SHP77 treated with DMSO at 0.1 percent for 48 hours (cell line): ENCODE results near the gene EPHA4.
A peak's percentile ranks its signal among the peaks of the same experiment; 100 is the strongest.

Source experiments
- DNase-seq: peaks from one replicate; lab custom pipeline; 2025; lab: John Stamatoyannopoulos, UW

EPHA4 gene

DNA sequence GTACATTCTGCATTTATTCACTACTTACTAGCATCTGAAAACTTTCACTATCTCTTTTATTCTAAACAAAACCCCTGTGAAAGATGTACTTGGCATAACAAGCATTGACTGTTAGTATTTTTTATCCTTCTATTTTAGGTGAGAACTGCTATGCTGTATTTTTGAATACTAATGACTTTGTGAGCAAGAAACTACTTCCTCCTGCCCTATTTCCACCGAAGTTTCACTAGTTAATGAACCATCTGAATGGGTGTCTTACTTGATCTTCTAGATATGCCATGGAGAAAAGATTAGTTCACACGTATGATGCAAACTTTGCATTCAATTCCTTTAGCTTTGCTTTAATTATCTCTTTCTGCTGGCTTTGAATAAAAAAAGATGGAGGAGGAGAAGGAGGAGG is 68.1 kb downstream of the EPHA4 start:
- DNase-seq, result no peak

DNA sequence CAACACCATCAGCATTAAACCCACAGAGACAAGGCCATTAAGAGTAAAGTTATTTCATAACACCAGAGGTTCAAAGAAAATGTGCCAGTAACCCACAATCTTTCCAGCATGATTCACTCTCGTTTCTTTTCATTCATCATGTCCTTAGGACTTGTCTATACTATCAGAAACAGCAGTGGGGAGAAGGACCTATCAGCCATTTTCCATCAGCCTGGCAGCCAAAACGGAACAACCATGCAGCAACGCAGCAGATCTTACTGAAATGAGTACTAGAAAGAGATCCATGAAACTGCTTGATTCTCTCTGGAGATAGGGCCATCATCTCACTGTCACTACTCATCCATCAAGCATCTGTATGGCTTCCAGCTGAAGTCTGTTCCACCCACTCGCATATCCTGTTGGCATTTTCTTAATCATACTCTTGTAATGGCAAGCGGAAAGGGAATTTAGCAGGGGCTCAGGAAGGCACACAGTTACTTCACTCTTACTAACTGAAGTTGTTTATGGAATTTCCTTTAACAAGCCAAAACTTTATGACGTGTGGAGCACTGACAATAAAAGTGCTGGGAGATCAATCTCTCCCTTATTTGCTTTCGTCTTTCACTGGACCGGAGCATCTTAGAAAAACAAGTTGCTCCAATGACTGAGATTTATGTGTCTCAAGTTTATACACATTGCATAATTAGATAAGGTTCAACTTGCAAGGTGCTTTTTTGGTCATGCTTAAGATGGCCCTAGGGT is 69.7 kb downstream of the EPHA4 start:
- no peak for DNase-seq

DNA sequence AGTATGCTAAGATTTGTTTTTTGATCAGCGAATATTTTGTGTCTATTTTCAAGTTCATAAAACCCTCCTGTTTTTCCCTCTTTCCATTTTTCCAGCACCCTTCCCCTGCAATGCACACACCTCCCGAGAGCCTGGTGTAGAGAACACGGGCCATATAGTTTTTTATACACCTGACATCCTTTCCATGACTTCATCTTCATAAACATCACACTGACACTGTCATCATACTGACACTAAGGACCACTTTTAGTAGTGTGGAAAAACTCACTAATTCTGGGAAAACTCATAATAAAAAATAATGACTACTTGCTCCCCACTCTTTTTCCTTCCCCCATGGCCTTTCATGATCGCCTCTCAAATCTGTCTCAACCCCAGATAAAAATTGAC is 70.2 kb downstream of the EPHA4 start:
- no peak for DNase-seq

DNA sequence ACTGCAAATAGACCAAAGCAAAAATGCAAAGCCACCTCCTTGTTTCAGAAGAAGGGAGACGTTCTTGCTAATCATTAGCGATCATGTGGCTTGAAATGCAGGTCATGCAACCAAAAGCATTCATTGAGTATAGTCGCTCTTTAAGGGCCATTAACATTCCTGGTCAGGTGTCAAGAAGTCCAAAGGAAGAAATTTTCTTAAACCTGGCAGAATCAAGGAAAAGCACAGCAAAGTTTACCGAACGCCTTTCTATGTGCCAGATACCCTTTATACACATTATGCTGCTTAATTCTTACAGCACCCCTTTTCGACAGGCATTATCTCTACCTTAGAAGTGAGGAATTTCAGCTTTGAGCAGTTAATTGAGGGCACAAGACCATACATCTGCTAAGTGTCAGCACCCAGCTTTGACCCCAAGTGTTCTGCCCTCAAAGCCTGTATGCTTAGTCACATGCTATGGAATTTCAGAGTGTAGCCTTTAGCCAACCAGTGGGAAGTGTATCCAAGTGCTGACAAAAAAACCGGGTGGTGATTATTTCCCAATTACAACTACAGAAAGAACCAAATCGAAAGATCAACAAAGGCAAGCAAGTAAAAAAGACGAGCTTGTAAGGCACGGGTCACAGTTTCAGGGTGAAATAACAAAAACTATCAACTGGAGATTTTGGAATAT is 70.8 kb downstream of the EPHA4 start:
- no peak for DNase-seq

DNA sequence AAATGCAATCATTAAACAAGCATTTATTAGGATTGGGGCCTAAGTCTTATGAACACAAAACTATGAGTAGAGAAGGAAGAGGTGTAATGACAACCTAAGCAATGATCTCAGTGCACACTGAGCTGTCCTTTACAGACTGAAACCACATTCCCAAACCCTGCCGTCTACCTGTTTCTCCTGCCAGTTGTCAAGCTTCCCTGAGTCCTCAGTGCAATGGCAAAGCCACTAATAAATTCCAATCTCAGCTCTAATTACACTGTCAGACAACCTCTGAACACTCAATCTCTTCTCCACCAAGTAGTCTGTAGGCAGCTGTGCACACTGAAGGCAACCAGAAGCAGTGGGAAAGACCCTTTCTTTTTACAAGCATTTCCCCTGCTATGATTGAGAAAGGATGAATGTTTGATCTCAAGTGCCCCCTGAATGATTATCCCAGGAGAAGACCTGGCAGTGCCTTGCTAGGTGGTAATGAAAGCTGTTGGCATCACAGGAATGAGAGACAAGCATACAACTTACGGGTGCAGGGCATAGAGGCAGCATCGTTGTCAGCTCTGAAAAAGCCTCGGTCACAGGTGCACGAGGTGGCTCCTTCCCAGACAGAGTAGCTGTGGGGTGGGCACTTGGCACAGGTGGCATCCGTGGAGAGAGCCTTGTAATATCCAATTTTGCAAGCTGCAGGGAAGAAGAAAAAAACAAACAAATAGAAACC is 71.4 kb downstream of the EPHA4 start:
- no peak for DNase-seq

DNA sequence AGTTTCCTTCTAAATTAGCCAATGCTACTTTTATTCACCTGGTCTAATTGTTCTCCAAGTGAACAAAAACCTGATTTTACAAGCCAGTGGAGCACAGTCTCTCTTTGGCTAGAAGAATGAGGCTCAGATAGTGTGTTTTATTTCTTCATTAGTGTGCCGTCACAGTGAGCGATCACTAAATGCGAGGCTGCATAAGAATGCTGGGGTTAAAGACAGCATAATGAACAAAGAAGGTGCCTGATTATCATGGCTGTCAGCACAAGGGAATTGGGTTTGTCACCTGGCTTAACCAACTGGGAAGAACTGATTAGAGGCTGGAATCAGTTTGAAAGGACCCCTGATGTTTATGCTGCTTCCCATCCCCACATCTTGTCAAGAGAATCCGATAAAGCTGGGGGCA is 76.4 kb downstream of the EPHA4 start:
- DNase-seq, result no peak

DNA sequence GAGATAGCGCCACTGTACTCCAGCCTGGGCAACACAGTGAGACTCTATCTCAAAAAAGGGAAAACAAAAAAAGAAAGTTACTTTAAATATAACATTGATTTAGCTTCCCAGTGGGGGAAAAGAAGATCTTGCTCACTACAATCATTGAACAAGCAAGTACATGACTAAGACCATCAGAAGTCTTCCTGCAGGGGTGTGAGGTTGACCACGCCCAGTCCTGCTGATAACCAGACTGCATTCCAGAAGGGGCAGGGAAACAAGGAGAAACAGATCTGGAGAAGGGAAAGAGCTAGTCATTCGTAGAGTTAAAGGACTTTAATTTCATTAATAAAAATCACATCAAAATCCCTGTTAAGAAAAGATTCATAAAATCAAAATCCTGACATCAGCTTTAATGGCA is 77.5 kb downstream of the EPHA4 start:
- no peak for DNase-seq

DNA sequence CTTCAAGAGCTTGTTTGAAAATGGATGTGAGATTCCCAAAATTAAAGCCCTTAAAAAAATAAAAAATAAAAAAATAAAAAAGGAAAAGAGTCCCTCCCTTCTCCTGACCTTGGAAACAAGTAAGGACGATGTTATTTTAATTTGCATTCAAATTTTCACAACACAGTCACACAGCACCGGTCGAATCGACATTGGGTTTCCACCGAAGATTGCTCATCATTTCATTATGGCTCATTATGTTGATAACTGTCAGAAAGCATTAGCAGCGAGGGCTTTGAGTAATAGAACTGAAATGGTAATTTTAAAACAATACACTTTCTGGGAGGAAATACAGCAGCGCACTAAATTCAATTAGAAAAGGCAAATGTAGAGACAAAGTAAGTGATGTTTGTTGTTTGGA is 78.7 kb downstream of the EPHA4 start:
- no peak for DNase-seq

DNA sequence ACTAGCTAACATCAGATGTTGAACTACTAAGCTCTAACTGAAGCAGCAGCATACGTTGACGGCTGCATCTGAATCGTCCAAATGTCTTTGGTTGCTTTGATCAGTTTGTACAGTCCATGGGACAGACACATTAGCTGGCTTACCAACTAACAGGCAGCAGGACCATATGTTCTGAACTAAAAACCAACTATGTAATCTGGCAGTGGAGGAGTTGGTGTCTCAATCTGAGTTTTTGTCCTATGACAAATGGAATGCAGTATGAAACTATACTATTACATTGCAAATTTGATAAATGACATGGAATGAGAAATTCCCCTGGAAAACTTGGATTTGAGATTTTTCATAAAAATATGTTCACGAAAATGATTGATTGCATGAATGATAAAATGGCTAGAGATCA is 79.5 kb downstream of the EPHA4 start:
- DNase-seq, result no peak

DNA sequence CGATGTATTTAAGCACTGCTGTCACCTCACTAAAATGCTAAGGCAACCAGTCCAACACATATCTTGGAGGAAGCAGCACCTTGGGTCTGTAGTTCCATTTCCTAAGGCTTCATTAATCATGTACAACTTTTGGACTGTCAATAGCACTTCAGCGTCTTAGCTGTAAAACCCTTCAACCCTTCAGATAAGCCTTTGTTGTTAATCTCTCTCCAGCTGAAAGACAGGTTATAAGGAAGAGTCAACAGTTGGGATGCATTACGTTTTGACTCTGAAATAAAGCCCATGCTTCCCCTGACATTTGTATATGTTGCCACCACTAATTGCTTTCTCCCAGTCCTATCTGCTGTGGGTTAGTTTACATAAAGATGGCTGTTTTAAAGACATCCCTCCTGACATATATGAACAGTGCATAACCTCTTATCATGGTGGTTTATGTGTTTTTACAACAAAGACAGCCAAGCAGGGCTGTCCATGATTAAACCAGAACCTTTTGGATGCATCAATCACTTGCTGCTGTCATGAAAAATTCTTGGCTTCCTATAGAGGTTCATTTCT is 81.5 kb downstream of the EPHA4 start:
- DNase-seq, result no peak

DNA sequence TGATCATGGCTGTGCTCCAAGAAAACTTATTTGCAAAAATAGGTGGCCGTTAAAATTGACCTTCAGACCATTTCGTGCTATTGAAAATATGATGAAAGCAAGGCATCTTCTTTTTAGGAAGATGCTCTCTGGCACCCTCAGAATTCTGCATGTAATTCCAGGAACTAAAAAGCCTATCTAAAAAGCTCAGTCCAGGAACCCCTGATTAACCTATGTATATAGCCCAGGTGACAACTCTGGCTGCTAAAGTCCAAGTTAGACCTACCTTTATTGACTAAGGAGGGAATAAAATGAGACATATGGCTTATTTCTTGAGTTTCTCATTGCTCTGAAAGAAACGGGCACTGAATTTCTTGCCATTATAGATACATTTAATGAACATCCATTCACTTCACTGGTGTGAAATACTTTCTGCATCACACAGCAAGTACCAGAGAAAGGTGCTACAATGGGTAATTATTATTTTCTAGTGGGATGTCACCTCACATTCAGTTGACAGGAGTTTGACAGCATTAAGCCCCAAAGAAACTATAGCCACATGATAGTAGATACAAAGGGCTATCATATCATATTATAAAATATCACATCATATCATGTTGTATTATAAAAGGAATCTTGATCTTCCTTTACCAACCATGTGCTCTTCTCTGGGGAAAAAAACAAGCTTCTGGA is 83.8 kb downstream of the EPHA4 start:
- DNase-seq, result peak; percentile 63

DNA sequence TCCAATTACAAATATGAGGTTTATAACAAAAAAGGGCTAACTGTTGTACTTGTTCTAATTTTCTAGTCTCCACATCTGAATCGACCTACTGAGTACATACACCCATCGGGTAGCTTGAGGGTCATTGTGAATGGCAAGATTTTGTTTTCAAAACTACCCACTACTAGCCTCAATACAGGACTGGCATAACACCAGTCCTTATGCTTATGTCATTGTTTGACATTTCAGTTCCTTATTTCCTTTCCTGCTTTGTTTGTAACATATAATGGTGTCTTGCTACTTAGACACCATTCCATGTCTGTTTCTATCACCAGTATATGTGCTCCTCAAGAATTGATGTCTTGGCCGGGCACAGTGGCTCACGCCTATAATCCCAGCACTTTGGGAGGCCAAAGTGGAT is 86.0 kb downstream of the EPHA4 start:
- DNase-seq, result no peak

DNA sequence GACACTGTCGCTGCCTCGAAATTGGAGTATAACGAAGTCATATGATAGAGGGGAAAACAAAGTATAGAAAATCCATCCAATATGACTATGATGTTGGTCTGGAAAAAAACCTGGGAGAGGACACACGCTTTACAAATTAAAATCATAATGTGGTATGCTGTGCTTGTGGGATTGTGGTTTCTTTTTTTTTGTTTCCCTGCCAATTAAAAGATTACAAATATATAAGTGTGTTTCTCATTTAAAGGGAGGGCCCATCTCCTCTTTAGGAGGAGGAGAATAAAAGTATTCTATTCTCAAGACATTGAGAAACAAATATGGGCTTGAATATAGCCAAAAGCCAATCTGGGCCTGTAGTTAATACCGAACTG is 86.6 kb downstream of the EPHA4 start:
- no peak for DNase-seq

DNA sequence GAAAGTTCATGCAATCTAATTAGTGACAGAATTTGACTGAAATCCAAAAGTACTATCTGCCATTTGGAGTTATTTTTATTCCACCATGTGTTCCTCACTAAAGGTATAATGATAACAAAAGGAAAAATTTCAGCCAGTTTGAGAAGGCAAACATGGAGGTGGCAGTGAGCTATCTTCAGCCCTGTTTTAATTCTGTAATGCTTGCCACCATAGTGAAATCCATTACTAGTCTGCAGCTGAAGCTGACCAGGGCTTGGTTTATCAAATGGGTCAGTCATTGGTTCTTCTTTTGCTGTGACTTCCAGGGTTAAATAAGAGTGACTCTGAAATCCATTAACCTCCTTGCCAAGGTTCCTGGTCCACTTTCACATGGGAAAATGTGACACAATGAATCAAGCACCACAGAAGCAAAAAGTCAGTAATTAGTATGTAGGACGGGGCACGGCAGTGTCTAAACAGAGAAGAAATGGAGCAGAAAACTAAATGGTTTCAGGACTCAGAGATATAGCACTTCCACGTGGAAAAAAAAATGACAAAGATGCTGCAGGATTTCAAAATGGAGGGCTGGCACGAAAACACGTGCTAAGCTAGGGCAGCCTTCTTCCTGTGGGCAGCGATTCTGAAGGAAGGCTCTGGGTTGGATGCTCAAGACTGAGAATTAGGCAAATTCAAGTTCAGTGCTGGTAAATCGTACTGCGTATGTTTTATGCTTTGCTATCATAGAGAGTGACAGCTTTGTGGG is 87.2 kb downstream of the EPHA4 start:
- no peak for DNase-seq

DNA sequence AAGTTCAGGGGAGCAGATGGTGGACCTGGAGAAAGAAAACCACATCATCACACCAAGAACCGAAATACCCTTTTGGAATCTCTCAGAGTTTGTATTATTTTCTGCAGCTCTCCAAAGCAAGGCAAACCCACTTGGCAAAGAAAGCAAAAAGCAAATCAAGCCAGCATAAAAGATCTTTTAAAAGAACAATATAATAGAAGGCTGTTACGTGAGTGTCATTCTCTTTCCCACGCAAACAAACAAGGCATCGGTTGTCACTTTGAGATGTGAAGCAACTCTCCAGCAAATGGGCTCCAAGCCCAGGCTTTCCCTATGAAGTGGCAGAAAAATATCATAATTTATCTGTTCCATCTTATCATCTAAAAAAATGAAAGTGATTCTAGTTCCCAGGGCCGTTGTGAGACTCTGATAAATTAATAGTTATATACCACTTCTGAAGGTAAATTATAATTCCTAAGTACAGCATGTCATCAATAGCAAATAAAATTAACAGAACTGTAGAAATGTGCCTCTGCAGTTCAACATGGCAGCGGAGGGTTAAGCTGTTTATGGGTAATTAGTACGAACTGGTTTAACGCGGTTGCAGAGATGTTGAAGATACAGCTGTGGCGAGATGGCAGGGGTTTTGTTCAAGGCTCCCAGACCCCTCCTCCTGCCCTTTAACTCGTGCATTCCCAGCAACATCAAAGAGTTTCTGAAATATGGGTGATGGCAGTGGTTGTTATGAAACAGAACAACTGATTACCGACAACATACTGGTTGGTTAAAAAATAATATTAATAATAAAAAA is 89.2 kb downstream of the EPHA4 start:
- DNase-seq, result no peak

DNA sequence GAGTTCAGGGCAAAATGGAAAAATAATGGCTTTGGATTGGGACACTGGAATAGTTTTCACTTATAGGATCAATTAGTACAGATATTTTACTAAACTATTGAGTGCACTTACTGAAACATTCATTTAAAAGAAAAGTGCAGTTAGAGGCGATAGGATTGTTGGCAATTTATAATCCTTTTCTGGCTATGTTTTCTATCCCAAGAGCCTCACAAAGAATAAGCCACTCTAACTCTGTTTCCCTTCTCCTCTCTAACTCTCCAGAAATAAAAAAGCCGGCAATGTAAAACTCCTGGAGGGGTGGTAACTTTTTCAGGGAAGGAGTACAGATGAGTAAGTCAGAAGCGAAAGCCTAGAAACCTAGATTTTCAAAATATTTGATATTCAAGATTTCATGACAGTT is 91.3 kb downstream of the EPHA4 start:
- DNase-seq, result no peak

DNA sequence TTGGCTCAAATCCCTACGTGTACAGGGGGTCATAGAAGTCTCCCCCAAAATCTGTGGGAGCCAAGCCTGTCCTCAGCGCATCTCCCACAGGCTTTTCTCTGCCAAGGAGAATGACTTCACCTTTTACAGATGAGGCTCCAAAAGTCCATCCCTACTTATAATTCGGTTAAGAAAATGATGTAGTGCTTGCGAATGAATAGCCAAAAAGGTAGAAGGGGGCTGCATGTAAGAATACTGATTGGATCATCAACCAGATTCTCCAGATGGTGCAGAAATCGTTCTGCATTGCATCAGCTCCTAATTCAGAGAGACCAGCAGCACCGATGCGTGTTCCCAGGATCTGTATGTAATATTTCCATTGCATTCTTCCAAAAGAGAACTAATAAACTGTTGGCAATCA is 91.9 kb downstream of the EPHA4 start:
- DNase-seq, result no peak

DNA sequence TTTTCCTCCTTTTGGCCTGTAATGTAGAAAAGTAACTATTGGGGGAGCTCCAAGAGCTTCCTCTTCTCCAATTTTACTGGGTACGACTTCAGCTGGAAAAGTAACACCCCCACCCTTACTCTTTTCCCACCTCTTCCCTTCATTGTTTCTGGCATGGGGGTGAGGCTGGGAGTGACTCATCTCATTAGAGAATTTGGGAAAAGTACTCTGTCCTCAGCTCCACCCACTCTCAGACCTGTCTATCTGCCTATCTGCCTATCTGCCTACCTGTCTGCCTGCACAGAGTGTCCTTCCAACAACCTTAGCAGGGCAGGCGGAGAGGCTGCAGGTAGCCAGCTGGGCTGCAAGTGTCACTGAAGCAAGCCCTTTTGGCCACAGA is 93.6 kb downstream of the EPHA4 start:
- DNase-seq, result no peak

DNA sequence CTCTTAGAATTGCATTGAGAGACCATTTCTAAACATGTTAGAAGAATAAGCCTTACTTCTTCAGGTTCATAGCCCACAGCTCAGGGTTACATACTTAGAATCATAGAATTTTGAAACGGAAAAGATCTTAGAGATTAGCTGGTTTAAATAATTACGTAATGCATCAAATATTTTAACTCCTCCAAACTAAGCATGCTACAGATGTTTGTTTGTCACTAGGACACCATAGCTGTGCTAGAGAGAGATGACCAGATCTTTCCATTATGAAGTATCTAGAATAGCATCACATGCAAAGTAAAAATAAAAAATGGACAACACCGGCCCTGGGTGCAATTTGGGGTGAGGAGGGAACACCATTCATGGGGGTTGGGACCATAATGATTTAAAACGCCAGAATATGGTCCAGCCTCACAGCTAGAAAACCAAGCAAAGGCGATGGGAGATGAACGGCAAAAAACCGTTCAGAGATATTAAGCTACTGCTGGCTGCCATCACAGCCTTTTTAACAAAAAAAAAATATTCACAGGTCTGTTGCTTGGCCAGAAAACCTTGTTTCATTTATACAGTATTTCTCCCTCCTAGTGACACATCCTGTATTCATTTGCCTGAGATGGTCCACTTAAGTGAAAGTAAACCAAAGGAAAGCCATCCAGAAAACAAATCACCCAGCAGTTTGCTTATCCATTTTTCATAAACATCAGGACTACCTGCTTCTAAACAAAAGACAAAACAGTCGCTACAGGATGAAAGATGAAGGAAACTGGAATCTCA is 94.2 kb downstream of the EPHA4 start:
- no peak for DNase-seq

DNA sequence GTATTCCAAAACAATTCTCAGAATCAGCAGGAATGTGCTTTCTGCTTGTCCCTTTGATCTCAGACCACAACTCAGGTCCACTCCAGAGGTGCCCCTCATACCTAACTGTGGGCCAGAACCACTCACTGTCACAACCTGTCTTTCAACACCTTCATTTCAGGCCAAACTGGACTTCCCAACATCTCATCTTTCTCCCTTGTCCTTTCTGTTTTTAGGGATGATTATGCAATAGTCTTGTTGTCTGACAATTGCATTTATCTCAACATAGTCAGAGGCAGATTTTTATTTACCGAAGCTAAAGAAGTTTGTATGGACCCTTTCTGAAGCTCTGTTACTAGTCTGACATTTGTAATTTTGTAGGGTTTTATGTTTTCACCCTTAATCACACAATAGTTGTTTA is 95.9 kb downstream of the EPHA4 start:
- no peak for DNase-seq
